GM12872 (cell line): Measurements from ENCODE around the gene EFR3B.

Experiments
- CTCF ChIP-seq: IDR thresholded peaks from 3 replicates; pipeline ENCODE4 v1.5.1; 2011; ENCODE audit warnings: low read depth, mild to moderate bottlenecking, low read length, moderate library complexity; ENCODE audit not compliant: insufficient read depth

EFR3B gene

GRCh38 chr2:25029183-25029554 is 12.7 kb upstream of the EFR3B start:
- TF ChIP-seq CTCF: no peak

- no peak for TF ChIP-seq CTCF
Observed at GRCh38 chr2:25030702-25031101, 11.2 kb upstream of the EFR3B start.

DNA sequence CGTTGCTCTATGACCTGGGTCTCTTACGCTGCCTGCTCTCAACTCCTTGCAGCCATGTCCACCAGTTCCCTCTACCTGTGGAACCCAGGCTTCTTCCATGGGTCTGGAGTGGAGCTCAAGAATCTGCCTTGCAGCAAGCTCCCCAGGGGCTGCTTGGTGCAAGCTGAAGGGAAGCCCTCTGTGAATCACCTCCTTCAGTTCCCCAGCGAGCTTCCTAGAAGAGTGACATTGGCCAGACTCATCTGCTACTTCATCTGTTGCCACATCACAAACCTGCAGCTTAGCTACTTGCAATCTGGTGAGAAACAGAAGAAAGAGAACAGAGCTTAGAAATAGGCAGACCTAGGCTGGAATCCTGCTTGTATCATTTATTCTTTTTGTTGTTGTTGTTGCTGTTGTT is 9.8 kb upstream of the EFR3B start:
- TF ChIP-seq CTCF: no peak

DNA sequence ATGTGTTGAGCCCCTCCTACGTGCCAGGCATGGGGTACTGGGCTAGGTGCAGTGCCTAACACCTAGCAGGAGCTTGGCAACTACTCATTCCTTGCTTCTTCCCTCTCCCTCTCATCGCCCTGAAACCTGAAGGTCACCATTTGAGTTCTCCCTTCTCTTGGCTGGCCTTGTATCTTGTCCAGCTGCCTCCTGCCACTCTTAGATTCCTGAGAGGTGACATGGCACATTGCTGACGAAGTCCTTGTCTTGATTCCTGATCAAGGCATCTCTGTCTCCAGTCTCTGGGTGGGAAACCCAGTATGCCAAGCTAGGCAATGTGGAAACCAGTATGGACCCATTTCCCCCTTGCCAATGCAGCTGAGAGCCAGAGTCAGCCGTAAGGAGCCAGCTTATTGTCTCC is 9.0 kb upstream of the EFR3B start:
- TF ChIP-seq CTCF: no peak

- no peak for TF ChIP-seq CTCF
Observed at GRCh38 chr2:25034081-25034480, 7.8 kb upstream of the EFR3B start.

DNA sequence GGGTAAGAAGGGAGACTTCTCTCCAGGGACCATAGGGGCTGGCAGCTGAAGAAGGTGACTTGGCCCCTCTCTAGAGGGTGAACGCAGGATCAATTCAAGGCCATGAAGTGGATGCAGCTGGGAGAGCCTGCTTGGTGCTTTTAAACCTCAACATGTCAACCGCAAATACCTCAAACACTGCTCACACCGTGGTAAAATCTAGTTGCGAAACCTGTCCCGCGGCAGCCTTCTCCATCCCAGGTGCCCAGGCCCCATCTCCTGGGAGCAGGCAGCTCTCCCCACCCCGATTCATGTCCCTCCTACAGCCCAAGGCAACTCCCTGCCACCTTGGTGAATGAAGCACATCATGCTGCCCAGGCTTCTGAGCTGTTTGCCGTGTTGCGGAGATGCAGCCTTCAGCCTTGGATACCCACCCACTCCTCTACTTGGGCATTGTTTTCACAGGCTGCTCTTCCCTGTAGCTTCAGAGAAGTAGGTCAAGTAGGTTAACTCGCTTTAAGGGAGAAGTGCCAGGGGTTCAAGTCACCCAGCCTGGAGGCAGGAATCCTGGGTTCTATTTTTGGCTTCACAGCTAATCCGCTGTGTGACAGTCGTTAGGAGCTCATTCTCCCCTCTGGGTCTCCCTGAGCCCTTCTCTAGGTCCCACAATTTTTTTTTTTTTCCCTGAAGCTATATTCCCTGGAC is 6.2 kb upstream of the EFR3B start:
- TF ChIP-seq CTCF: no peak

- no peak for TF ChIP-seq CTCF
Observed at GRCh38 chr2:25036221-25036559, 5.7 kb upstream of the EFR3B start.
